SIG-M5 treated with dmso at 0.1 percent for 504 hours (cell line): ENCODE results near the gene GSX2.
"Not testable (repeated sequence)": the region's sequence is repeated elsewhere in the genome, so short reads cannot be mapped to it uniquely, and the experiment has no call there.

Experiments
- DNase-seq: peaks from one replicate; lab custom pipeline; 2025; ENCODE audit not compliant: unreplicated experiment; lab: John Stamatoyannopoulos, UW

GSX2 gene

DNA sequence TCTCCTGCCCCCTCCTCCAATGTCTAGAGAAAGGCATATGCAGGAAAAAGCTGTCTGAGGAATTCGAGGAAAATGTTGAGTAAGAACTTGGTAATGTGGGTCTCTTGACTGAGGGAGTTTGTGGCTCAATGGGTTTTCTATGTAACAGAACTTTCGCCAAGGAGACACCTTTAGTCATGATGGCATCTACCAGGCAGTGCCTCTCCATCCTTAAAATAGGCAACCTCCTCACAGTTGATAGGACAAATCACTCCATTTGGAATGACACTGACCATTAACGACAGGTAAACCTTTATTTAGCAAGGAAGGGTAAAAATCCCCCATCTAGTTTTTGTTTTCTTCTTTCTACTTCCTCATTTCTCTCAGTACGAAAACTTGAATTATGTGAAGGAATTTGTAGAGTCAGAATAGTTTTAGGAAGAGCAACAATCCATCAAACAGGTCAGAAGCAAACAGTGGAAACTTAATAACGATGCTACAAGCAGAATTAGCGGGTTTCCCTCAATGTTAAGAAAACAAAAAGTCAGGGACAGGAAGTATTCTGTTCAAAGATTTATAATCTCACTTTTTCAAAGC, 2.7 kb downstream of the GSX2 start:
- no peak for DNase-seq

DNA sequence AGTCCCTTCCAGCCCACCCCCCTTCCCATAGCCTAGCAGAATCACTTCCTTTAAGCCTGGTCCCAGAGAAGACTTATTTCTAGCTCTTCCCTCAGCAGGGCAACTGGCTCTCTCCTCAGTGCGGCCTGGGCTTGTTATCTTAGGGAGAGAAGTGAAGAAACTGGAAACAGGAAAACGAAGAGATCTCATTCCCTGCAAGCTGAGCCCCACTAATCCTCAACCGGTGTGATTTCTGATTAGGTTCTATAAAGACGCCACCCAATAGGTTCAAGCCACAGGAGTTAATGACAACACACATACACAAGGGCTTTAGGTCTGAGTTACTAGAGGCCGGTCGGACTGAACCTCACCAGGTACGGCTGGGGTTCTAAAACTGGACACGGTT, 3.2 kb downstream of the GSX2 start:
- no peak for DNase-seq

DNA sequence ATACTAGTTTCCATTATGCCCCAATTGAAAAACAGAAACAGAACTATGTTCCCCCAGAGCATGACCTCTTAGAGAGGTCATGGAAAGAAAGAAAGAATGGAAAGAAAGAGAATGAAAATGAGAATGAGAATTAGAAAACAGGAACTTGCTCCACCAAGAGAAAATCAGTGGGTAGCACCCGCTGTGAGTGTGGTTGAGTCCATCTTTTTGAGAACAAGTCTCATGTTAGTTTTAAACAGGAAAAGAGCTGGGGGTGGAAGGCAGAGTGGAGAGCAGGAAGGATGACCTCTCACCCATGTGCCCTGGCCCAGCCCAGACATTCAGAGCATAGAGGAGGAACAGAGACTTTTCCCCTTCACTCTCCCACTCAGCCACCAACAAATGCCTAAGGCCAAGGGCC, 4.9 kb downstream of the GSX2 start:
- peak; percentile 34 for DNase-seq

DNA sequence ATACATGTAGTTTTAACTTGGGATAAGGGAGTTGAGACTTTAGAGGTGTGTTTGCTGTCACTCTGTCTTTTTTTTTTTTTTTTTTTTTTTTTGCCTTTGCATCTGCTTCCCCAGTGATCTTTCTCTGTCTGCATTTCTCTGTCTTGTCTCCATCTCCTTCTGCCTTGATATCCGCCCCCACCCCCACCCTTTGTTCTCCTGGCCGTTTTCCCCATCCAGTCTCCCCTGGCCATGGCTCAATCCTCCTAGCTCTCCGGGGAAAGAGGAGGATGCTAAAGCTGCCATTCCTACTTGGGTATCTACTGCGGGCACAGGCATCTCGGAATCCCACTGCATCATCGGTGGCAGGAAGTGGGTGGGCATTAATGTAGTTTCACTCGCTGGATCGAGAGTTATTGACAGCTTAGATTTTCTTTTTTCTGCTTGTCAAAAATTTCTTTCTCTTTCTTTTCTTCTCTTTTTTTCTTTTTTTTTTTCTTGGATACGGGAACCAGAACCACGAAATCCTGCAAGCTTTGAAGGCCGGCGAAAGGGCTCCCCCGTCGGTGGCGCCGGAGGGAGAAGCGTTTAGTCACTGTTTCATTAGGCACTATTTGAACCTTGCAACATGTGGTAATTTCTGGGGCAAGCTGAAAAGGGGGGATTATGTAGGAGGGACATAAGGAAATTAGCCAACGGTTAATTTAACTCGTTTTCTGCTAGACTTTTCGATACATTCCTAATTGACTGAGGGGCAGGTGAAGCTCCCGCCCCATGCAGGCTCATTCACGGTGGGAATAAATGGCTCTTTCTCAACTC, 8.2 kb downstream of the GSX2 start:
- no peak for DNase-seq

DNA sequence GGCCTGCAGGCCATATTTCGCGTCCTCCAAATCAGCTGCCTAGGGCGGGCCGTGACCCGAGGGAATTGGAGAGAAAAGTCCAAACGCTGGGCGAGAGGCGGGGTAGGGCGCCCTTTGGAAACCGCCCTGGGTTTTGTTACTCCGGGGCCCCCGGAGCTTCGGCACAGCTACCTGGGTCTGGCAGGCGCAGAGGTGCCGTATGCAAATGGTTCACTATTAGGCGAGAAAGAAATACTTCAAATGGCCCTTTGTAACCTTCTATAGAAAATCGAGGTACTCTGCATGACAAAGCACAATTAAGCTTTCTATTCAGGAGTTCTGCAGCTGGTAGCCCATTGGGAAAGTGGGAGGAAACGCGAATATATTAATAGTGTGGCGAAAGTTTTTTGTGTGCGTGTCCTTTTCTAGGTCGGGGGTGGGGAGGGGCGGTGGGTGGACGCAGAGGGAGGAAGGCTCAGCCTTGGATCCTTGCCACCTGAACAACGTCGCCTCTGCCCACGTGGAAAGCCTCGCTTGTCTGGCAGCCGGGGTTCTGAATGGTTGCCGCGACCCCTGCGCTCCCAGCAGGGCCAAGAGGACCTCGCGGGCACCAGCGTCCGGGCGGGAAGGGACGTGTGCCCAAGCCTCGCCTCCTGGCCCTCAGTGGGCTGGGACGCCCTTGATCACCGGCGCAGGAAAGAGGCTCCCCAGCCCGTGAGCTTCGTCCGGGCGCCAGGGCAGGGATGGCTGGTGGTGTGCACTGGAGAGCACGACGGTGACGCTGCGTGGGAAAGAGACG, 9.5 kb downstream of the GSX2 start:
- no peak for DNase-seq

DNA sequence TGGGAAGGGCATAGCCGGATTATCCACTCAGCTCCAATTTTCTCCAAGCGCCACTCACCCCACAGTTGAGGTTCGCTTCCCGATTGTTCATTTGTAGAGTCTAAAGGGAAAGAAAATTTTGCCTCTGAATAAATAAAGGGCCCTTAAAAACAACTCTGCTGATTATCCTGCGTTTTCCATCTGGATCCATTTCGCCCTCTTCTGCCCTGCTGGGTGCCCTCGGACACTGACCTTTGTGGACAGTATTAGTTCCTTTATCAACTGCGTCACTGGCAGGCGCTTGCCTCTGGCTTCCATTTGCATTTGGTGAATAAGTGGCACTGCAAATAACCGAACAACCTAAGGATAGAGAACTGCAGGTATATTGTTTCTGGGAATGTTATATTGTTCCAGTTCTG, 10.1 kb downstream of the GSX2 start:
- no peak for DNase-seq

DNA sequence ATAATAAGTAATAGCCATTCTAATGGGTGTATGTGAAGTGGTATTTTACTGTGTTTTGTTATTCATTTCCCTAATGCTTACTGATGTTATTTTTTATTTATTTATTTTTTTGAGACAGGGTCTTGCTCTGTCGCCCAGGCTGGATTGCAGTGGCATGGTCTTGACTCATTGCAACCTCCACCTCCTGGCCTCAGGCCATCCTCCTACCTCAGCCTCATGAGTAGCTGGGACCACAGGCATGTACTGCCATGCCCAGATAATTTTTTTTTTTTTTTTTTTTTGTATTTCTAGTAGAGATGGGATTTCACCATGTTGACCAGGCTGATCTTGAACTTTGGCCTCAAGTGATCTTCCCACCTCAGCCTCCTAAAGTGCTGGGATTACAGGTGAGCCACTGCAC, 13.2 kb downstream of the GSX2 start:
- not testable (repeated sequence) for DNase-seq

DNA sequence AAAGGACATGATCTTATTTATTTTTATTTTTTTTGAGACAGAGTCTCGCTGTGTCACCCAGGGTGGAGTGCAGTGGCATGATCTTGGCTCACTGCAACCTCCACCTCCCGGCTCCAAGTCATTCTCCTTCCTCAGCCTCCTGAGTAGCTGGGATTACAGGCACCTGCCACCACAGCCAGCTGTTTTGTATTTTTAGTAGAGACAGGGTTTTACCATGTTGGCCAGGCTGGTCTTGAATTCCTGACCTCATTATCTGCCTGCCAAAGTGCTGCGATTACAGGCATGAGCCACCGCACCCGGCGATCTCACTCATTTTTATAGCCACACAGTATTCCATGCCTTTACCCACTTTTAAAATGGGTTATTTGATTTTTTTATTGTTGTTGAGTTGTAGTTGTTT, 16.3 kb downstream of the GSX2 start:
- DNase-seq = not testable (repeated sequence)

DNA sequence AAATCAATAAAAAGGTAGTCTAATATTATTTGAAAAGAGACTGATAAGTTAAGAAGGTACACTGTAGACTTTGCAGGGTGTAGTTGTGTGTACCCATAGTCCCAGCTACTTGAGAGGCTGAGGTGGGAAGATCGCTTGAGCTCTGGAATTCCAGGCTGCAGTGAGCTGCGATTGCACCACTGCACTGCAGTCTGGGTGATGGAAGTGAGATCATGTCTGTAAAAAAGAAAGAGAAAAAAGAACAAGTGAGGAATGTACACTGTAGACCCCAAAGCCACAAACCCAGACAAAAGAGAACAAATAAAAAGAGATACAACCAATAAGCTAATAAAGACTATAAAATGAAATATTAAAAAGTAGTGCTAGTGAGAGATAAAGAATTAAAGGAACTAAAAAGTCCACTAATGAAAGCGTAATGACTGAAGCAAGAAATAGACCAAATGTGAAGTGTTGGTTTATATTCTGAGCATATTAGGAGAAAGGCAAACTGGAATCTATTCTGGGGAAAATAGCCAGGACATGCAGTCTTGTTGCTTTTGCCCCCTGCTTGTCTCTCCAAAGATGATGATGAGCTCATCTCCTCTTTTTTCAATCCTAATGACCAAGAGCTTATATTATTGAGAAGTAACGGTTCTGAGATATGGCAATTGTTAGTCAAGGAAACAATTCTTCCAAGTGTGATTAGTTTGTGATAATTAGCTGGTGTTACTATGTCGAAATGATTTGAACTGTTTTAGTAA, 19.1 kb downstream of the GSX2 start:
- DNase-seq = no peak

DNA sequence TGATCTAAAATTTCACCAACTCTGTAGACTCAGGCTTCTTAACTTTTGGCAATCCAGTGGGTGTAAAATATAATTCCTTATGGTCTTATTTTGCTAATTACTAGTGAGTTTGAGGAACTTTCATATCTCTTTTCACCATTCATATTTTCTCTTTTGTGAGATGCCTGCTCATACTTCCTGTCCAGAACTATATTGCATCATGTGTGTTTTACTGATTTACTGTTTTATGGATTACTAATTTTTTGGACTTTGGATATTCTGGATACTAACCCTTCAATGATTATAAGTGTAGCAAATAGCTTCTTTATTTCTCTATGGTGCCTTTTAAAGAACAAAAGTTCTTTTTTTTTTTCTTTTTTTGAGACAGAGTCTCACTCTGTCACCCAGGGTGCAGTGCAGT, 20.6 kb downstream of the GSX2 start:
- DNase-seq = no peak

DNA sequence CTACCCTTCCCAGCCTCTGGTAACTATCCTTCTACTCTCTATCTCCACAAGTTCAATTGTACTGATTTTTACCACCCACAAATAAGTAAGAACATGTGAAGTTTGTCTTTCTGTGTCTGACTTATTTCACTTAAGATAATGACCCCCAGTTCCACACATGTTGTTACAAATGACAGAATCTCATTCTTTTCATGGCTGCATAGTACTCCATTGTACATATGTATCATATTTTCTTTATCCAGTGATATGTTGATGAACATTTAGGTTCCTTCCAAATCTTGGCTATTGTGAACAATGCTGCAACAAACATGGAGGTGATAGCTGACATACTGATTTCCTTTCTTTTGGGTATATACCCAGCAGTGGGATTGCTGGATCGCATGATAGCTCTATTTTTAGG, 27.7 kb downstream of the GSX2 start:
- DNase-seq = no peak

DNA sequence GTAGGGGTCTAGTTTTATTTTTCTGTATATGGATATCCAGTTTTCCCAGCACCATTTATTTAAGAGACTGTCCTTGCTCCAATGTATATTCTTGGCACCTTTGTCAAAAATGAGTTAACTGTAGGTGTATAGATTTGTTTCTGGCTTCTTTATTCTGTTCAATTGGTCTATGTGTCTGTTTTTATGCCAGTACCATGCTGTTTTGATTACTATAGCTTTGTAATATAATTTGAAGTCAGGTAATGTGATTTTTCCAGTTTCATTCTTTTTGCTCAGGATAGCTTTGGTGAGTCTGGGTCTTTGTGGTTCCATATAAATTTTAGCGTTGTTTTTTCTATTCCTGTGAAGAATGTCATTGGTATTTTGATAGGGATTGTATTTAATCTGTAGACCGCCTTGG, 28.7 kb downstream of the GSX2 start:
- not testable (repeated sequence) for DNase-seq

DNA sequence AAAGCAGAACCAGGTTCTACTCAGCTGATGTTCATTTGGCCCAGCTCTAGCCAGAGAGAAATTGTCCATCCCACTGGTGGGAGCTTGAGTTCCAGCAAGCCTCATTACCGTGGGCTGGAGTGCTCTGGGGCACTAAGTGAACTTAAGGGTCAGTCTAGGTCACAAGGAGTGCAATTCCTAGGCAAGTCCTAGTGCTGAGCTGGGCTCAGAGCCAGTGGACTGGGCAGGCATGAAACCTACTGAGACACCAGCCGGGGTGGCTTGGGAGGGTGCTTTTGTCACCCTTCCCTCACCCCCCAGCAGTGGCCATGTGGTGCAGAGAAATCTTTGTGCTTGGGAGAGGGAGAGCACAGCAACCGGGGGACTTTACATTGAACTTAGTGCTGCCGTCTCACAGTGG, 39.4 kb downstream of the GSX2 start:
- no peak for DNase-seq

DNA sequence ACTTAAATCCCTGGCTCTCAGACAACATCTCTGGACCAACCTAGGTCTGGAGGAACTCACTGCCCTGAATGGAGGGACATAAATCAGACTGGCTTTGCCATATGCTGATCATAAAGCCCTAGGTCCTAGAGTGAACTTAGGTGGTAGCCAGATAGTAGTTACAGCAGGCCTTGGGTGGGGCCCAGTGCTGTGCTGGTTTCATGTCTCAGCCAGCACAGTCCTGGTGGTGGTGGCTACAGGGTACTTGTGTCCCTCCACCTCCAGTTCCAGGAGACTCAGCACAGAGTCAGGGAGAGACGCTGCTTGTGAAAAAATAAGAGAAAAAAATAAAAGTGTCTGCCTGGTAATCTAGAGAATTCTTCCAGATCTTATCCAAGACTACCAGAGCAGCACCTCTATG, 40.3 kb downstream of the GSX2 start:
- DNase-seq = no peak

DNA sequence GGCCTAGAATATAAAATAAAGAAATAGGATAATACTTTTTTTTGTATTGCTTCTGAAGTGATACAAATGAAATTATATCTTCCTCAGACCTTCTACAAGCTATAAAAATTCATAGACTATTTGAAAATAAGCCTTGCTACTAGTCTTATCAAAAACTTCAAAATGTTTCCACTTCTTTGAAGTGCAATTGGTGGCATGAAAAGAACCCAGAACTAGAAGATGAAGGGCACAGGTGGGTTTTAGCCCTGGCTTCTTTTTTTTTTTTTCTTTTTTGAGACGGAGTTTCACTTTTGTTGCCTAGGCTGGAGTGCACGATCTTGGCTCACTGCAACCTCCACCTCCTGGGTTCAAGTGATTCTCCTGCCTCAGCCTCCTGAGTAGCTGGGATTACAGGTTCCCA, 44.2 kb downstream of the GSX2 start:
- no peak for DNase-seq

DNA sequence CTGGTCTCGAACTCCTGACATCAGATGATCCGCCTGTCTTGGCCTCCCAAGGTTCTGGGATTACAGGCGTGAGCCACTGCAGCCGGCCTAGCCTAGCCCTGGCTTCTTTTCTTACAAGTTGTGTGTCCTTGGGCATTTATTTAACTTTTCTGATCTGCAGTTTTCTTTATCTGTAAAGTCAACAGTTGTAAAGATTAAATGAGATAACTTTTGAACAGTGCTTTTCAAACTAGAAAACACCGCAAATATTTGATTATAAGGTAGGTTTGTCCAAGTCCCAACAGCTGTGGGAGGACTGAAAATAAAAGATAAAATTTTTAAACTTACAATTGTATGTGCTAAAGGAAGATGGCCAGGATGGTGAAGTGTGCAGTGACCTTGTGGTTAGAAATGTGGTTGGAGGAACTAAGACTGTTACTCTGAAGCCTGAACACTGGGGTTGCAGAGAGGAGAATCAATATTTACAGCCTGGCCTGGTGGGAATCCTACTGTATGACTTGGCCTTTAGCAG, 44.8 kb downstream of the GSX2 start:
- DNase-seq = no peak

DNA sequence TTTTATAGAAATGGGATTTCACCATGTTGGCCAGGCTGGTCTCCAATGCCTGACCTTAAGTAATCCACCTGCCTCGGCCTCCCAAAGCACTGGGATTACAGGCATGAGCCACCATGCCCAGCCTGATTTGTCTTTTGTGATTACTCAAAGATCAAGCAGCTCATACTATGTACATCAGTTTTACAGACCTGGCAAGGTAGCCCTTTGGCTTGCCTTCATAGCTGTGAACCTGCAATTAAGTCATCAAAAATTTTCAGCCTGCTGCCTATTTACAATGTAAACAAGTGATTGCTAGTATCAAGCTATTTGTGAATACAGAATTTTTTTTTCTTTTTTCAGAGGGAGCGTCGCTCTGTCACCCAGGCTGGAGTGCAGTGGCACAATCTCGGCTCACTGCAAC, 46.2 kb downstream of the GSX2 start:
- no peak for DNase-seq

DNA sequence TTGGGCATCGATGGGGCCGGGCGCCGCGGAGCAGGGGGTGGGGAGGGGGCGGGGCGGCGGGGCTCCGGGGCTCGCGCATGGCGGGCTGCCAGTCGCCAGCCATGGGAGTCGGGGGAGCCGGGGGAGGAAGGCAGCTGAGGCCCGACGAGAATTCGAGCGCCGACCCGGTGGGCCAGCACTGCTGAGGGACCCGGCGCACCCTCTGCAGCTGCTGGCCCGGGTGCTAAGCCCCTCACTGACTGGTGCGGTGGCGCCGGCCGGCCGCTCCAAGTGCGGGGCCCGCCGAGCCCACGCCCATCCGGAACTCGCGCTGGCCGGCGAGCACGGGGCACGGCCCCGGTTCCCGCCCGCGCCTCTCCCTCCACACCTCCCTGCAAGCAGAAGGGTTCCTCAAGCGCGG, 49.4 kb downstream of the GSX2 start:
- DNase-seq = no peak
